GM18951 (cell line): ENCODE results near the gene C1orf74.

Experiments used
- POLR2A ChIP-seq: IDR thresholded peaks from 4 replicates; pipeline ENCODE4 v1.6.1; 2011; ENCODE audit warnings: mild to moderate bottlenecking; ENCODE audit not compliant: insufficient read length, insufficient read depth; ENCODE audit errors: extremely low read depth
- in situ Hi-C: fragments of 300-500 bp; cut with MboI; formaldehyde crosslinking; loops from one replicate; pipeline ENCODE4 v1.12.0; 2022; ENCODE audit warnings: low sequenced_read_pairs, mixed read lengths, inconsistent platforms; ENCODE audit not compliant: unreplicated experiment

The C1orf74 gene

GRCh38 chr1:209737118-209737505, 47.2 kb downstream of the C1orf74 start:
- TF ChIP-seq POLR2A = no peak
- in situ Hi-C loops = no loop called here

GRCh38 chr1:209736490-209737117, 47.8 kb downstream of the C1orf74 start:
- in situ Hi-C loops = no loop called here
- TF ChIP-seq POLR2A = no peak

GRCh38 chr1:209733409-209734192, 50.8 kb downstream of the C1orf74 start:
- TF ChIP-seq POLR2A = no peak
- in situ Hi-C loops = no loop called here

- TF ChIP-seq POLR2A = no peak
- in situ Hi-C loops = no loop called here
These were observed 51.6 kb downstream of the C1orf74 start for GRCh38 chr1:209732725-209733124.

GRCh38 chr1:209729436-209729835, 54.9 kb downstream of the C1orf74 start:
- TF ChIP-seq POLR2A = no peak
- in situ Hi-C loops = no loop called here
